AG04450 (cell line): ENCODE measurements around the gene VEZF1. TPM values are rescaled to one million over a fixed set of nuclear protein-coding genes. Genes with fewer than 3 reads are reported as not detected.

Experiments
- CTCF ChIA-PET: fragments of 300-600, 350-600 bp; formaldehyde crosslinking; extraction: SDS; loops from one replicate; lab custom pipeline; 2022; ENCODE audit warnings: antibody characterized with exemption, inconsistent platforms; lab: Charles Lee
- POLR2A ChIA-PET: fragments of 350-600 bp; formaldehyde crosslinking; extraction: SDS; loops from one replicate; lab custom pipeline; 2021; ENCODE audit warnings: antibody characterized with exemption, inconsistent platforms; lab: Yijun Ruan, JAX
- DNase-seq: peaks from one replicate; pipeline ENCODE4 v3.0.0-alpha.2; 2011; ENCODE audit warnings: low read depth, low spot score
- H3K27ac ChIP-seq: one replicate; pipeline ENCODE4 v1.5.1; 2012; ENCODE audit warnings: low read depth, low read length, control low read depth
- H3K27me3 ChIP-seq: one replicate; pipeline ENCODE4 v1.6.0; 2012; ENCODE audit warnings: low read length; ENCODE audit not compliant: control insufficient read depth, insufficient read depth
- H3K4me3 ChIP-seq: 2 replicates; pipeline ENCODE4 v1.5.1; 2011; ENCODE audit warnings: mild to moderate bottlenecking, low read depth, low read length, control low read depth
- H3K9me3 ChIP-seq: 2 replicates; pipeline ENCODE4 v1.5.1; 2012; ENCODE audit warnings: low read length; ENCODE audit not compliant: control insufficient read depth, insufficient read depth
- polyA plus RNA-seq: library from polyadenylated mRNA; depleted of rRNA; stranded (reverse); fragments of >200 nt; gene quantifications from 2 replicates; pipeline ENCODE4 v1.2.3, GENCODE V29; 2011; rRNA removed
- small RNA-seq: library from RNA; depleted of rRNA; stranded (forward); fragments of <200 nt; gene quantifications from one replicate; pipeline ENCODE3, GENCODE V24; 2012; ENCODE audit warnings: low read depth; ENCODE audit not compliant: insufficient read length
- TF ChIP-seq, protein P1 (sequence below): IDR thresholded peaks from 2 replicates; pipeline ENCODE4 v1.5.1; 2011; ENCODE audit warnings: low read depth, low read length, control low read depth, inconsistent platforms

VEZF1 gene
- polyA plus RNA-seq, 1 experiment = 38.9 TPM

DNA sequence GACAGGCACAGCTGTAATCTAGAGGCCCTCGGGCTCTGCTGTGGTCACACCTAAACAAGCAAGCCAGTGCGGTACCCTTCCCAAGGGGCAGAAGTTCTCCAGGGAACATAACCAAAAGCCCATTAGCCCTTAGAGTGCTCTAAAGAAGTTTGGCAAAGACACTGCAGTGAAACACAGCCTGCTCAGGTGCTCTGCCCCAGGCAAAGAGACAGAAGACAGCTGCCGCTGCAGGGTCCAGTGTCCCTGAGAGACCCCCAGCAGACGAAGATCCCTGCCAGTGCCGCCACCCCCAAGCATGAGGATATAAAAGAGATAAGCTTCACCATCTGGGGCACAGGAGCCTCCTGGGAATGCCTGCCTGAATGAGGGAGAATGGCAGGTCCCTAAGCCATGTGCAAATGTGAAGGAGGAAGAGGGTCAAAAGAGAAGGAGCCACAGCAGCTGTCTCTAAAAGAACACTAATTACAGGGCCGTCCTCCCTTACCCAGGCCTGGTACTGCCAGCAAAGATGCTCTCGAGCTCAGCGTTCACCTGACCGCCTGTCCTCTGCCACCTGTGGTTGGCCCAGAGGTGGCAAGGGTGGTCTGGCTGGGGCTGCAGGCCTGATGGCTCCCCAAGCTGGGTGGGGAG, 62.6 kb downstream of the VEZF1 start:
- no peak overlapping the region for H3K4me3 ChIP-seq
- no peak overlapping the region for H3K27ac ChIP-seq
- TF ChIP-seq, protein P1, sequence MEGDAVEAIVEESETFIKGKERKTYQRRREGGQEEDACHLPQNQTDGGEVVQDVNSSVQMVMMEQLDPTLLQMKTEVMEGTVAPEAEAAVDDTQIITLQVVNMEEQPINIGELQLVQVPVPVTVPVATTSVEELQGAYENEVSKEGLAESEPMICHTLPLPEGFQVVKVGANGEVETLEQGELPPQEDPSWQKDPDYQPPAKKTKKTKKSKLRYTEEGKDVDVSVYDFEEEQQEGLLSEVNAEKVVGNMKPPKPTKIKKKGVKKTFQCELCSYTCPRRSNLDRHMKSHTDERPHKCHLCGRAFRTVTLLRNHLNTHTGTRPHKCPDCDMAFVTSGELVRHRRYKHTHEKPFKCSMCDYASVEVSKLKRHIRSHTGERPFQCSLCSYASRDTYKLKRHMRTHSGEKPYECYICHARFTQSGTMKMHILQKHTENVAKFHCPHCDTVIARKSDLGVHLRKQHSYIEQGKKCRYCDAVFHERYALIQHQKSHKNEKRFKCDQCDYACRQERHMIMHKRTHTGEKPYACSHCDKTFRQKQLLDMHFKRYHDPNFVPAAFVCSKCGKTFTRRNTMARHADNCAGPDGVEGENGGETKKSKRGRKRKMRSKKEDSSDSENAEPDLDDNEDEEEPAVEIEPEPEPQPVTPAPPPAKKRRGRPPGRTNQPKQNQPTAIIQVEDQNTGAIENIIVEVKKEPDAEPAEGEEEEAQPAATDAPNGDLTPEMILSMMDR = no peak
- no peaks in the 10 kb centered on the region for H3K9me3 ChIP-seq
- no peaks in the 10 kb centered on the region for H3K27me3 ChIP-seq
- CTCF ChIA-PET = interaction anchor here (1.1 to 2.6 kb wide), 3 partner anchors 20 to 74 kb away, joined by 3 to 7 read pairs (median 6); no protein-coding TSS in a partner anchor
- no peak for DNase-seq
- POLR2A ChIA-PET = no interaction called here

DNA sequence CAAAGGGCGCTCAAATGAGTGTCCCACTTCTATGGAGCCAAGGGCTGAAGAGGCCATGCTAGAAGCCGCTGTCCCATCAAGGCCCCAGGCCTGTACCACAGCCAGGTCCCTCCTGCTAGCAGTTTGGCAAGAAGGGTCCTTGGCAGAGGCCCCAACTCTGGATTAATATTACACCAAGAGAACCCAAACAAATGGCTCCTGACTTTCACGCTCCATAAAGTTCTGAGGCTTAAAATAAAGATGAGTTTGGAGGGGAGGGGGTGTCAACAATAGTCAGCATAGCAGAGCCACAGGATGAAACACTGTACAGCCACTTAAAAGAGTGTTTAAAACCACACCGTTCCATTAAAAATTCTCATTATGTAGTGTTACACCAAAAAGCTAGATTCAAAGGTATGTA, 63.4 kb downstream of the VEZF1 start:
- Histone ChIP-seq H3K9me3 (no peaks in the 10 kb centered on the region), H3K4me3 (no peak overlapping the region), H3K27ac (no peak overlapping the region), H3K27me3 (no peaks in the 10 kb centered on the region)
- TF ChIP-seq, protein P1 = no peak
- POLR2A ChIA-PET = no interaction called here
- no peak for DNase-seq
- CTCF ChIA-PET = no interaction called here

Small RNA genes within 50 kb of the gene (small RNA-seq; reads per million reads assigned to genes)
- gene AC015813.4 = not detected

Other genes starting within 250 kb of the VEZF1 start
- gene CCDC182, start 243.0 kb downstream of the VEZF1 start, polyA plus RNA-seq = not detected in 2 replicates
- gene MRPS23, start 138.2 kb downstream of the VEZF1 start, polyA plus RNA-seq = 27.5 and 34.1 TPM in 2 replicates
- gene CUEDC1, start 32.8 kb downstream of the VEZF1 start, polyA plus RNA-seq = 21.6 and 27.6 TPM in 2 replicates
- gene SRSF1, start 19.0 kb upstream of the VEZF1 start, polyA plus RNA-seq = 215 and 249 TPM in 2 replicates
- gene DYNLL2, start 95.2 kb upstream of the VEZF1 start, polyA plus RNA-seq = 16.7 and 18.2 TPM in 2 replicates
- not detected in 2 replicates for gene OR4D1, start 160.1 kb upstream of the VEZF1 start, polyA plus RNA-seq
- not detected in 2 replicates for gene OR4D2, start 178.7 kb upstream of the VEZF1 start, polyA plus RNA-seq
- not detected in 2 replicates for gene EPX, start 204.5 kb upstream of the VEZF1 start, polyA plus RNA-seq
- gene MKS1, start 231.0 kb upstream of the VEZF1 start, polyA plus RNA-seq = 13.5 and 14.4 TPM in 2 replicates